ENCODE data around the gene UBAP1L.

DNA sequence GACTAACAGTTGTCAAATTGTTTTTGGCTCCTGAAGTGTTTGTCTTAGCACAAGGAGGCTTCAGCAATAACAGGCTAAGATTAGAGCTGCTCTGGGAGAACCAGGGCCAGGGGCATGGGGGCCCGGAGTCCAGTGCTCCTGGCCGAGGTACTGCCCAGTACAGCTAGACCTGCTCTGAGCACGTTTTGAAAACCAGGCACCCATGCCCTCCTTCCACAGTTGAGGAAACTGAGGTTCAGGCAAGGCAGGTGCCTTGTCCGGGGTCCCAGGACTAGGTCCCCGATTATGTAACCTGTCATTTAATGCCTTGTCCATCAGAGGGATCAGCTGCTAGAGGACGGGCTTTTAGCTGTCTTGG is 19.3 kb downstream of the UBAP1L start:
- TF ChIP-seq, protein P1, sequence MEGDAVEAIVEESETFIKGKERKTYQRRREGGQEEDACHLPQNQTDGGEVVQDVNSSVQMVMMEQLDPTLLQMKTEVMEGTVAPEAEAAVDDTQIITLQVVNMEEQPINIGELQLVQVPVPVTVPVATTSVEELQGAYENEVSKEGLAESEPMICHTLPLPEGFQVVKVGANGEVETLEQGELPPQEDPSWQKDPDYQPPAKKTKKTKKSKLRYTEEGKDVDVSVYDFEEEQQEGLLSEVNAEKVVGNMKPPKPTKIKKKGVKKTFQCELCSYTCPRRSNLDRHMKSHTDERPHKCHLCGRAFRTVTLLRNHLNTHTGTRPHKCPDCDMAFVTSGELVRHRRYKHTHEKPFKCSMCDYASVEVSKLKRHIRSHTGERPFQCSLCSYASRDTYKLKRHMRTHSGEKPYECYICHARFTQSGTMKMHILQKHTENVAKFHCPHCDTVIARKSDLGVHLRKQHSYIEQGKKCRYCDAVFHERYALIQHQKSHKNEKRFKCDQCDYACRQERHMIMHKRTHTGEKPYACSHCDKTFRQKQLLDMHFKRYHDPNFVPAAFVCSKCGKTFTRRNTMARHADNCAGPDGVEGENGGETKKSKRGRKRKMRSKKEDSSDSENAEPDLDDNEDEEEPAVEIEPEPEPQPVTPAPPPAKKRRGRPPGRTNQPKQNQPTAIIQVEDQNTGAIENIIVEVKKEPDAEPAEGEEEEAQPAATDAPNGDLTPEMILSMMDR (conservative IDR thresholded peaks at IDR 0.05; ENCODE audit: low read depth, low read length): no peak
- TF ChIP-seq CEBPB (IDR thresholded peaks at IDR 0.05; ENCODE audit: low read depth, low read length): no peak
- TF ChIP-seq BHLHE40 (IDR thresholded peaks at IDR 0.05; ENCODE audit: low read depth, low read length): no peak
- TF ChIP-seq ELK1 (IDR thresholded peaks at IDR 0.05; ENCODE audit: borderline replicate concordance, low read depth, low read length): no peak
- TF ChIP-seq POLR2A (IDR thresholded peaks at IDR 0.05; ENCODE audit: low read depth, low read length): no peak
- TF ChIP-seq, protein P2, sequence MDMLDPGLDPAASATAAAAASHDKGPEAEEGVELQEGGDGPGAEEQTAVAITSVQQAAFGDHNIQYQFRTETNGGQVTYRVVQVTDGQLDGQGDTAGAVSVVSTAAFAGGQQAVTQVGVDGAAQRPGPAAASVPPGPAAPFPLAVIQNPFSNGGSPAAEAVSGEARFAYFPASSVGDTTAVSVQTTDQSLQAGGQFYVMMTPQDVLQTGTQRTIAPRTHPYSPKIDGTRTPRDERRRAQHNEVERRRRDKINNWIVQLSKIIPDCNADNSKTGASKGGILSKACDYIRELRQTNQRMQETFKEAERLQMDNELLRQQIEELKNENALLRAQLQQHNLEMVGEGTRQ (IDR thresholded peaks at IDR 0.05; ENCODE audit: low read depth, low read length): no peak
- no peak for TF ChIP-seq MAFK (IDR thresholded peaks at IDR 0.05; ENCODE audit: low read depth, low read length)
- TF ChIP-seq RCOR1 (IDR thresholded peaks at IDR 0.05; ENCODE audit: insufficient replicate concordance, low read length): no peak
